Measurements from ENCODE around the gene STK38L. TPM values are rescaled to one million over a fixed set of nuclear protein-coding genes. Genes with fewer than 3 reads are reported as not detected.

STK38L gene
- total and polyA plus RNA-seq, 10 of the 15 experiments (the other 5 are each of a cell fraction or from before 2014, with no cell fraction given) = 43.0 to 154 (median 115) TPM

DNA sequence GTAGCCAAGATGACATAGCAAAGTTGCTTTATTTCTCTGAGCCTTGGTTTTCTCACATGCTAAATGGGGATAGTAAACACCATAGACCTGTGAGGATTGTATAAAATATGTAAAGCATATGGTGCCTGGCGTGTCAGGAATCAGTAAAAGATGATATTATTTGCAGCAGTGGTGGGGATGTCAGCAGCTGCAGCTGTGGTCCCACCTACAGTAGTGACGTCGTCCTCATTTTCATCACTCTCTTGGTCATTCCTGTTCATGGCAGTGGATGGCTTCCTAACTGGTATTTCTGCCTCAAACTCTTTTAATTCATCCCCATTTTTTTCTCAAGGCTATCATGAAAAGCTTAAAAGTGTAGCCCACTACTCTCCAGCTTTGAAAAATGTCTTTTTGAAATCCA lies 100.7 kb downstream of the STK38L start:
- 0 out of 4 replicates have a peak, but pooled peaks cover 0 to 2% of the 10 kb centered on the region in 2 experiments for H3K36me3 ChIP-seq (ENCODE audit: control insufficient read depth in 2 of 2, insufficient read depth in 2 of 2, low read length in 1 of 2)
- ATAC-seq (peak; percentile 35), DNase-seq (ENCODE audit: low read depth, low spot score) (no peak), FAIRE-seq (peak; percentile 56)
- WGBS (ENCODE audit: insufficient coverage, insufficient replicate concordance, low lambda C conversion rate, missing lambda C conversion rate) = 61% methylated on average over 3 of the region's 3 CpGs
- CTCF ChIA-PET = interaction anchor here (0.6 to 1.8 kb wide), 5 partner anchors 8 to 848 kb away, joined by 3 to 6 read pairs (median 3); no protein-coding TSS in a partner anchor
- no peak overlapping the region for H3K27ac ChIP-seq (ENCODE audit: control insufficient read depth, insufficient read depth)
- SMC1A ChIA-PET (ENCODE audit: uncharacterized antibody, unreplicated experiment) = interaction anchor here (0.7 to 1.2 kb wide), 5 partner anchors 14 to 38 kb away, joined by 3 to 4 read pairs (median 3); no protein-coding TSS in a partner anchor
- H3K79me2 ChIP-seq (ENCODE audit: control insufficient read depth, insufficient read depth, low read length) = peaks cover 93% of the 10 kb centered on the region
- intact Hi-C loops (cut with micrococcal nuclease; ENCODE audit: unreplicated experiment) = no loop called here
- no peak overlapping the region for H3K9ac ChIP-seq (ENCODE audit: control insufficient read depth, insufficient read depth, low read length)
- H3K4me2 ChIP-seq (ENCODE audit: control insufficient read depth, insufficient read depth) = no peak overlapping the region
- H3K27me3 ChIP-seq (replicated peaks in 1 of 2; ENCODE audit: control insufficient read depth in 2 of 2, insufficient read depth in 2 of 2, low read length in 1 of 2) = no peaks in the 10 kb centered on the region
- no TSS peak for BruUV-seq (replicated peaks)
- no peak overlapping the region for H2AFZ ChIP-seq (ENCODE audit: control insufficient read depth, low read depth, low read length)
- no peaks in the 10 kb centered on the region for H4K20me1 ChIP-seq (ENCODE audit: control insufficient read depth, insufficient read depth)
- in situ Hi-C loops (cut with MboI) = no loop called here
- TF ChIP-seq MLLT1 (IDR thresholded peaks at IDR 0.05) (no peak), ZZZ3 (IDR thresholded peaks at IDR 0.05; ENCODE audit: control insufficient read depth, insufficient read length, low read depth) (no peak), ATF7 (IDR thresholded peaks at IDR 0.05; ENCODE audit: low read depth) (no peak), ZNF384 (IDR thresholded peaks at IDR 0.05; ENCODE audit: borderline replicate concordance, low read depth, low read length) (no peak)
- RAD21 ChIA-PET (ENCODE audit: unreplicated experiment) = no interaction called here
- H3K9me3 ChIP-seq (replicated peaks; ENCODE audit: control insufficient read depth, insufficient read depth, low read length) = no peaks in the 10 kb centered on the region
- peaks cover 10% of the 10 kb centered on the region for H3K4me1 ChIP-seq (ENCODE audit: control insufficient read depth, insufficient read depth, low read length)
- no peak overlapping the region for H3K4me3 ChIP-seq
- POLR2A ChIA-PET = no interaction called here

- in situ Hi-C loops (cut with MboI) (no loop called here), intact Hi-C loops (cut with micrococcal nuclease; ENCODE audit: unreplicated experiment) (no loop called here)
- ChIA-PET RAD21 (ENCODE audit: unreplicated experiment) (no interaction called here), SMC1A (ENCODE audit: uncharacterized antibody, unreplicated experiment) (interaction anchor here (0.7 to 1.2 kb wide), 5 partner anchors 14 to 39 kb away, joined by 3 to 4 read pairs (median 3); no protein-coding TSS in a partner anchor), POLR2A (no interaction called here), CTCF (interaction anchor here (0.6 to 1.8 kb wide), 4 partner anchors 9 to 849 kb away, joined by 3 to 6 read pairs (median 3); no protein-coding TSS in a partner anchor)
- Histone ChIP-seq H3K4me3 (no peak overlapping the region), H3K9ac (ENCODE audit: control insufficient read depth, insufficient read depth, low read length) (no peak overlapping the region), H3K4me1 (ENCODE audit: control insufficient read depth, insufficient read depth, low read length) (peaks cover 10% of the 10 kb centered on the region), H4K20me1 (ENCODE audit: control insufficient read depth, insufficient read depth) (no peaks in the 10 kb centered on the region), H3K27ac (ENCODE audit: control insufficient read depth, insufficient read depth) (no peak overlapping the region), H3K9me3 (replicated peaks; ENCODE audit: control insufficient read depth, insufficient read depth, low read length) (no peaks in the 10 kb centered on the region; the same call in 2 of the 3 replicates), H3K4me2 (ENCODE audit: control insufficient read depth, insufficient read depth) (no peak overlapping the region), H2AFZ (ENCODE audit: control insufficient read depth, low read depth, low read length) (no peak overlapping the region), H3K79me2 (ENCODE audit: control insufficient read depth, insufficient read depth, low read length) (peaks cover 91% of the 10 kb centered on the region), H3K27me3 (replicated peaks in 1 of 2; ENCODE audit: control insufficient read depth in 2 of 2, insufficient read depth in 2 of 2, low read length in 1 of 2) (no peaks in the 10 kb centered on the region), H3K36me3 (ENCODE audit: control insufficient read depth in 2 of 2, insufficient read depth in 2 of 2, low read length in 1 of 2) (0 out of 4 replicates have a peak, but pooled peaks cover 0 to 2% of the 10 kb centered on the region in 2 experiments)
- ATAC-seq (no peak), DNase-seq (ENCODE audit: low read depth, low spot score) (no peak), FAIRE-seq (no peak)
- 99% methylated on average over 4 of the region's 4 CpGs for WGBS (ENCODE audit: insufficient coverage, insufficient replicate concordance, low lambda C conversion rate, missing lambda C conversion rate)
- BruUV-seq (replicated peaks) = no TSS peak
- TF ChIP-seq, protein P1, sequence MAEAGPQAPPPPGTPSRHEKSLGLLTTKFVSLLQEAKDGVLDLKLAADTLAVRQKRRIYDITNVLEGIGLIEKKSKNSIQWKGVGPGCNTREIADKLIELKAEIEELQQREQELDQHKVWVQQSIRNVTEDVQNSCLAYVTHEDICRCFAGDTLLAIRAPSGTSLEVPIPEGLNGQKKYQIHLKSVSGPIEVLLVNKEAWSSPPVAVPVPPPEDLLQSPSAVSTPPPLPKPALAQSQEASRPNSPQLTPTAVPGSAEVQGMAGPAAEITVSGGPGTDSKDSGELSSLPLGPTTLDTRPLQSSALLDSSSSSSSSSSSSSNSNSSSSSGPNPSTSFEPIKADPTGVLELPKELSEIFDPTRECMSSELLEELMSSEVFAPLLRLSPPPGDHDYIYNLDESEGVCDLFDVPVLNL (IDR thresholded peaks at IDR 0.05; ENCODE audit: low read depth, low read length) = no peak
- TF ChIP-seq EP300 (IDR thresholded peaks at IDR 0.05; ENCODE audit: borderline replicate concordance in 1 of 2, control insufficient read depth in 1 of 2, low read depth in 2 of 2, low read length in 2 of 2) = no peak
- TF ChIP-seq RBBP5 (conservative IDR thresholded peaks at IDR 0.05) = no peak
- TF ChIP-seq SMARCA5 (IDR thresholded peaks at IDR 0.05) = no peak
- no peak for TF ChIP-seq MXI1 (IDR thresholded peaks at IDR 0.05; ENCODE audit: low read depth, low read length)
- TF ChIP-seq USF2 (IDR thresholded peaks at IDR 0.05; ENCODE audit: borderline replicate concordance, low read depth, low read length) = no peak
- no peak for TF ChIP-seq SIN3A (IDR thresholded peaks at IDR 0.05; ENCODE audit: low read depth, low read length)
- TF ChIP-seq MYC (IDR thresholded peaks at IDR 0.05; ENCODE audit: insufficient read depth, insufficient read length, insufficient replicate concordance, low read length, severe bottlenecking) = no peak
- no peak for TF ChIP-seq TAF1 (IDR thresholded peaks at IDR 0.05; ENCODE audit: borderline replicate concordance, low read depth, low read length)
- TF ChIP-seq PAX5 (IDR thresholded peaks at IDR 0.05; ENCODE audit: borderline replicate concordance, low read depth, low read length) = no peak
- TF ChIP-seq SREBF2 (IDR thresholded peaks at IDR 0.05; ENCODE audit: low read length) = no peak
Measured at GRCh38 chr12:27345376-27345775, 101.3 kb downstream of the STK38L start.

Data from GM12878 (cell line).